DOHH2 (cell line): ENCODE results near the gene LRPPRC.

Experiments used
- H3F3A ChIP-seq: fragments of 200-600 bp; sonication (generic), shearing (Covaris generic); 2 replicates; pipeline ENCODE4 v1.6.0; 2016; ENCODE audit warnings: antibody characterized with exemption, mild to moderate bottlenecking; ENCODE audit not compliant: control insufficient read depth, insufficient read depth
- H3K27ac ChIP-seq: fragments of 200-600 bp; sonication (generic); 2 replicates; pipeline ENCODE4 v1.5.1; 2014; ENCODE audit warnings: low read depth, mild to moderate bottlenecking, low read length, moderate library complexity
- H3K27me3 ChIP-seq: fragments of 200-600 bp; sonication (generic); 2 replicates; pipeline ENCODE4 v1.6.1; 2014; ENCODE audit warnings: mild to moderate bottlenecking, low read length, mixed read lengths; ENCODE audit not compliant: control insufficient read depth
- H3K36me3 ChIP-seq: fragments of 200-600 bp; sonication (generic); 2 replicates; pipeline ENCODE4 v1.6.1; 2014; ENCODE audit warnings: mild to moderate bottlenecking, low read length, moderate library complexity, mixed read lengths; ENCODE audit not compliant: control insufficient read depth
- H3K4me1 ChIP-seq: fragments of 200-600 bp; sonication (generic); 2 replicates; pipeline ENCODE4 v1.6.1; 2014; ENCODE audit warnings: mild to moderate bottlenecking, low read length, mixed read lengths; ENCODE audit not compliant: control insufficient read depth
- H3K4me2 ChIP-seq: fragments of 200-600 bp; sonication (generic); 2 replicates; pipeline ENCODE4 v1.6.0; 2014; ENCODE audit warnings: mild to moderate bottlenecking, low read length, moderate library complexity
- H3K4me3 ChIP-seq: fragments of 200-600 bp; sonication (generic); 2 replicates; pipeline ENCODE4 v1.5.1; 2014; ENCODE audit warnings: mild to moderate bottlenecking, low read length, mixed read lengths
- H3K79me2 ChIP-seq: fragments of 200-600 bp; sonication (generic); 2 replicates; pipeline ENCODE4 v1.6.1; 2014; ENCODE audit warnings: mild to moderate bottlenecking, low read length, mixed read lengths; ENCODE audit not compliant: control insufficient read depth
- H3K9me2 ChIP-seq: fragments of 200-600 bp; sonication (generic); replicated peaks from 2 replicates; pipeline ENCODE4 v1.6.1; 2014; ENCODE audit warnings: mild to moderate bottlenecking, low read length, mixed read lengths; ENCODE audit not compliant: control insufficient read depth
- H3K9me3 ChIP-seq: fragments of 200-600 bp; sonication (generic); 2 replicates; pipeline ENCODE4 v1.6.1; 2014; ENCODE audit warnings: antibody characterized with exemption, low read length, mixed read lengths; ENCODE audit not compliant: control insufficient read depth, insufficient read depth
- H4K20me1 ChIP-seq: fragments of 200-600 bp; sonication (generic); 2 replicates; pipeline ENCODE4 v1.6.0; 2014; ENCODE audit warnings: low read depth, mild to moderate bottlenecking, antibody characterized with exemption, low read length, moderate library complexity; ENCODE audit not compliant: control insufficient read depth, insufficient read depth
- EZH2phosphoT487 ChIP-seq: fragments of 200-600 bp; sonication (generic); IDR thresholded peaks from 2 replicates; pipeline ENCODE4 v1.6.1; 2017; ENCODE audit warnings: borderline replicate concordance, mild to moderate bottlenecking, antibody characterized with exemption, low read length, moderate library complexity, mixed read lengths
- TF ChIP-seq, protein P1 (sequence below): fragments of 200-600 bp; sonication (generic); IDR thresholded peaks from one replicate; pipeline ENCODE4 v1.5.1; 2014; ENCODE audit warnings: antibody characterized with exemption, mild to moderate bottlenecking, low read depth, low read length; ENCODE audit not compliant: poor library complexity, severe bottlenecking

LRPPRC gene

DNA sequence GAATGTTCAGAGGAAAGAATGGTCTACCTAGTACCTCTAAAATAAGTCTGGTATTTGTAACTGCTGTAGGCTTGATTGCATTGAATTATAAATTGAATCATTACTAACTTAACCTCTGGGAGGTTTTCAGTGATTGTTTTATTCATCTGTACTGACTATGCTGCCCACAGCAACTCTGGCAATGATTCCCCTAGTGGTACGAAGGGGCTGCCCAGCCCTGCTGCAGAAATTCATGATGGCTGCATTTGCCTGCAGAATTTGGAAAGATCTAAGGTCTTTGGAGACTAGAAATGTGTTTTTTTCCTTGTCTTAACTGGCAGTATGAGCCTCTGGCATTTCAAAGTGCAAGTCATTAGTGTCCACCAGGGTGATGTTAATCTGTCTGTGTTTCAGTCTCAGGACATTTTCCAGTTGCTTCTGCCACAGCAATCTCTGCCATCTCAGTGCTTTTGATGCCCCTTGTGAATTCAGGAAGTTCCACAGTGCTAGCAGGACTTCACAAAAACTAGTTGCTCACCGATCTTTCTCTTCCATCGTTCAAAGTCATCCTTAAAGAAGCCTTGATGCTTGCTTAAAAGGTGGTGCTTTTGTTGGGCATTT is 13.4 kb upstream of the LRPPRC start:
- H3K27ac ChIP-seq = no peak overlapping the region
- no peak overlapping the region for H3K4me2 ChIP-seq
- no peaks in the 10 kb centered on the region for H4K20me1 ChIP-seq
- H3F3A ChIP-seq = no peaks in the 10 kb centered on the region
- H3K79me2 ChIP-seq = no peaks in the 10 kb centered on the region
- H3K27me3 ChIP-seq = peaks cover 14% of the 10 kb centered on the region
- no peaks in the 10 kb centered on the region for H3K36me3 ChIP-seq
- peaks cover 8% of the 10 kb centered on the region; the same call in 1 of the 2 replicates for H3K4me1 ChIP-seq
- no peak for TF ChIP-seq EZH2phosphoT487
- TF ChIP-seq, protein P1, sequence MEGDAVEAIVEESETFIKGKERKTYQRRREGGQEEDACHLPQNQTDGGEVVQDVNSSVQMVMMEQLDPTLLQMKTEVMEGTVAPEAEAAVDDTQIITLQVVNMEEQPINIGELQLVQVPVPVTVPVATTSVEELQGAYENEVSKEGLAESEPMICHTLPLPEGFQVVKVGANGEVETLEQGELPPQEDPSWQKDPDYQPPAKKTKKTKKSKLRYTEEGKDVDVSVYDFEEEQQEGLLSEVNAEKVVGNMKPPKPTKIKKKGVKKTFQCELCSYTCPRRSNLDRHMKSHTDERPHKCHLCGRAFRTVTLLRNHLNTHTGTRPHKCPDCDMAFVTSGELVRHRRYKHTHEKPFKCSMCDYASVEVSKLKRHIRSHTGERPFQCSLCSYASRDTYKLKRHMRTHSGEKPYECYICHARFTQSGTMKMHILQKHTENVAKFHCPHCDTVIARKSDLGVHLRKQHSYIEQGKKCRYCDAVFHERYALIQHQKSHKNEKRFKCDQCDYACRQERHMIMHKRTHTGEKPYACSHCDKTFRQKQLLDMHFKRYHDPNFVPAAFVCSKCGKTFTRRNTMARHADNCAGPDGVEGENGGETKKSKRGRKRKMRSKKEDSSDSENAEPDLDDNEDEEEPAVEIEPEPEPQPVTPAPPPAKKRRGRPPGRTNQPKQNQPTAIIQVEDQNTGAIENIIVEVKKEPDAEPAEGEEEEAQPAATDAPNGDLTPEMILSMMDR = peak; percentile 15
- H3K9me3 ChIP-seq = no peaks in the 10 kb centered on the region
- H3K4me3 ChIP-seq = no peak overlapping the region
- no peaks in the 10 kb centered on the region for H3K9me2 ChIP-seq

DNA sequence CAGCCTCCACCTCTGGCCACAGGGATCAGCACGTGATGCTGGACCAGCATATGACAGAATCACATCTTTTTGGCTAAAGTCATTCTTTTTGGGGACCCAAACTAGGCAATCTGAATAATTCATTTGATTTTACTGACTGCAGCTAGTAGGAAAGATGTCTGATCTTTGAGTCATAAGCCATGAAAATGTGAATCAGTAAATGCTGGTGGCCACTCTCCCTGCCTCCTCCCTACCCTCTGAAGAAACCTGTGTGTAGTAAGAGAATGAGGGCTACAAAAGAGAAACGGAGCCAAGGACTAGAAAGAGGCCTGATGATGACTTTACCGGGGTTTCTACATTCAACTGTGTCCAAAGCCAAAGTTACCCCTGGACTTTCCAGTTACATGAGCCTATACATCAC is 10.1 kb upstream of the LRPPRC start:
- Histone ChIP-seq H3K27ac (no peak overlapping the region), H3F3A (no peaks in the 10 kb centered on the region), H3K36me3 (no peaks in the 10 kb centered on the region), H3K27me3 (peaks cover 13% of the 10 kb centered on the region), H3K4me1 (peaks cover 8% of the 10 kb centered on the region; the same call in 1 of the 2 replicates), H3K9me3 (no peaks in the 10 kb centered on the region), H3K4me2 (no peak overlapping the region), H4K20me1 (no peaks in the 10 kb centered on the region), H3K79me2 (no peaks in the 10 kb centered on the region), H3K9me2 (no peaks in the 10 kb centered on the region), H3K4me3 (no peak overlapping the region)
- TF ChIP-seq, protein P1 = no peak
- TF ChIP-seq EZH2phosphoT487 = no peak

DNA sequence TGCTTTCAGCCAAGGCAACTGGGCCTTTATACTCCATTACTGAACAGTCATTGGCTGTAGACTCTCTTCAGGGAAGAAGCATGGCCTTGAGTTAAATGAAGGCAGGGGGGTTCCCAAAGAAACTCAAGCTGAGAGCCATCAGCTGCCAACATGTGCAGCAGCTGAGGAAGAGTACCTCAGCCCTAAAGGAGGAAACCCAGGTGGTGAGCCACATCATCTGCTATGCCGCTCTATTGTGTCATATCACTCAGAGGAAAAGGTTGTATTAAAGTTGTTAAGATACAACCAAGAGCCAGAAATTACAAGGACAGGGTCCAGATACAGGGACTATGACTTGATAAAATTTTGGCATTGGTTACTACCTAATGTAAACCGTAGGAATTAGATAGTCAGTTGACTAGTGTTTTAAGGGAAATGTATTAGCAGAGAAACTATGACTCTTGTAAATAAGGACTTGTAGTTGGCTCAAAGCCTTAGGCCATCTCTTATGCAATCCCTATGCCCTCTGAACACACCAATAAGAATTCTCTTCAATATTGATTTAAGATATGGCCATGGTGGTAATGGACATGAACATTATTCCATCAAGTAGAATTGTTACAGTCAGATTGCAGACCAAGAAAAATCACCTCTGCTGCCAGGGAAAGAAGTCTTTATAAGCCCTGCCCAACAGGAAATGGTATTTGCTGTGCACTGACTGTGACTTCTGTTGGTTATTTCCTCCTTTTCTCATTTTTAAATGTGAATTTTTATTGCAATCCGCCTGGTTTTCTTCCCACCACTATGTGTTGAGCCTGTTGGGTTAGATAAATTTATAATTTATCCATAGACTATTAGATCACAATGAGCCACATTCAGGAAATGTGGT is 9.2 kb upstream of the LRPPRC start:
- Histone ChIP-seq H3K9me2 (no peaks in the 10 kb centered on the region), H3K79me2 (no peaks in the 10 kb centered on the region), H3K4me2 (no peak overlapping the region), H3K4me1 (peaks cover 8% of the 10 kb centered on the region; the same call in 1 of the 2 replicates), H4K20me1 (no peaks in the 10 kb centered on the region), H3K27me3 (peaks cover 9% of the 10 kb centered on the region), H3F3A (no peaks in the 10 kb centered on the region), H3K4me3 (no peak overlapping the region), H3K9me3 (no peaks in the 10 kb centered on the region), H3K27ac (no peak overlapping the region), H3K36me3 (no peaks in the 10 kb centered on the region)
- TF ChIP-seq, protein P1 = no peak
